ENCODE data around the gene SERTM2. TPM values are rescaled to one million over a fixed set of nuclear protein-coding genes. Genes with fewer than 3 reads are reported as not detected.

Gene SERTM2
- total and polyA plus RNA-seq, 2 of the 8 experiments (the other 6 are each of a cell fraction or from before 2014, with no cell fraction given) = 0.45 to 0.58 TPM

DNA sequence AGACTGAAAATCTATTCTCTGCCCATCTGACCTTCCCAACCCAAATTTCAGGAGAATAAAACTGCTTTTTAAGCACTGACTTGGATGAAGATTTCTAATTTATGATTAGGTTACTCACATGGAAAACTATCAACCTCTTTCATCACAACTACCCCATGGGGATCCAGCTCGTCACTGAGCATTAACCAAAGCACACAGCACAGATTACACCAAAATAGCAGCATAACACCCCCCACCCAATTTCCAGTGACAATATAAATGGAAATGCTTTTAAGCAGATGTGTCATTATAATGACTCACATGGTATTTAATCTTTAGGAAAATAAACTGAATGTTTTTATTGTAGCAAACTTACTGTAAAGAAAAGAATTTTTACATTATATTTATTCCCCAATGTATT lies 9.7 kb downstream of the SERTM2 start:
- no peak overlapping the region for H3K23ac ChIP-seq (ENCODE audit: insufficient read length)
- DNase-seq (ENCODE audit: low read depth in 1 of 2, low spot score in 2 of 2) = no peak
- no peak overlapping the region for H3K9ac ChIP-seq (replicated peaks in 1 of 4; ENCODE audit: extremely low read depth in 1 of 4, low read depth in 3 of 4, low read length in 3 of 4)
- H3K79me1 ChIP-seq (ENCODE audit: low read depth, low read length) = no peaks in the 10 kb centered on the region
- H4K20me1 ChIP-seq (replicated peaks in 1 of 2; ENCODE audit: control insufficient read depth in 1 of 2, insufficient read depth in 2 of 2, low read length in 2 of 2) = no peaks in the 10 kb centered on the region
- no peak overlapping the region for H3K4me2 ChIP-seq (ENCODE audit: insufficient read depth in 1 of 2, low read depth in 2 of 2, low read length in 2 of 2)
- H3K79me2 ChIP-seq (ENCODE audit: control insufficient read depth in 1 of 2, insufficient read depth in 2 of 2, low read length in 2 of 2) = no peaks in the 10 kb centered on the region
- H2AFZ ChIP-seq (ENCODE audit: low read length) = no peak overlapping the region
- no peak overlapping the region for H2AK5ac ChIP-seq (ENCODE audit: low read depth, low read length)
- no peak for FAIRE-seq
- H3K27ac ChIP-seq (ENCODE audit: low read depth, low read length) = no peak overlapping the region
- no peaks in the 10 kb centered on the region for H3K23me2 ChIP-seq (ENCODE audit: low read depth, low read length)
- no peak overlapping the region for H3K4me3 ChIP-seq (ENCODE audit: extremely low read depth in 1 of 4, insufficient read depth in 2 of 4, low read depth in 3 of 4, low read length in 4 of 4)
- no peak overlapping the region for H4K8ac ChIP-seq (ENCODE audit: extremely low read depth, insufficient read depth, low read length)
- H4K5ac ChIP-seq (ENCODE audit: insufficient read length, low read depth, low read length) = no peak overlapping the region
- H2BK12ac ChIP-seq (ENCODE audit: low read depth, low read length) = no peak overlapping the region
- ChIA-PET POLR2A (ENCODE audit: partially characterized antibody) (no interaction called here), CTCF (ENCODE audit: partially characterized antibody) (no interaction called here)
- H3K56ac ChIP-seq (replicated peaks; ENCODE audit: insufficient read length, low read depth, low read length) = no peak overlapping the region
- no peak overlapping the region for H3K4ac ChIP-seq (replicated peaks; ENCODE audit: insufficient read length, low read depth, low read length)
- H3K4me1 ChIP-seq (replicated peaks in 1 of 4; ENCODE audit: control insufficient read depth in 3 of 4, insufficient read depth in 4 of 4, low read length in 3 of 4) = peaks cover 0 to 3% (median 0%) of the 10 kb centered on the region in 4 experiments; a peak in 2 of 7 replicates
- no peaks in the 10 kb centered on the region for H3K36me3 ChIP-seq (ENCODE audit: control insufficient read depth in 2 of 4, insufficient read depth in 4 of 4, low read length in 3 of 4)
- no peak overlapping the region for H2BK120ac ChIP-seq (replicated peaks; ENCODE audit: low read depth, low read length)
- no peak overlapping the region for H2BK5ac ChIP-seq (ENCODE audit: low read depth, low read length)
- H4K91ac ChIP-seq (replicated peaks; ENCODE audit: insufficient read length, low read length) = no peak overlapping the region
- H2BK20ac ChIP-seq (ENCODE audit: low read length) = no peak overlapping the region
- H3K9me3 ChIP-seq (ENCODE audit: insufficient read depth in 2 of 2, low read depth in 1 of 2, low read length in 1 of 2) = no peaks in the 10 kb centered on the region
- H2BK15ac ChIP-seq (ENCODE audit: low read length) = no peak overlapping the region
- no peak overlapping the region for H3K18ac ChIP-seq (ENCODE audit: extremely low read depth, low read length)
- no peak overlapping the region for H3K14ac ChIP-seq (ENCODE audit: insufficient read length)
- WGBS, 2 experiments (ENCODE audit: extremely low coverage in 1 of 2, insufficient coverage in 1 of 2, insufficient read length in 1 of 2, insufficient replicate concordance in 2 of 2, low coverage in 1 of 2, low lambda C conversion rate in 2 of 2, missing lambda C conversion rate in 1 of 2) = 73% methylated on average over 1 of the region's 1 CpG; no CpG with 5 or more reads in 1 of the 2 experiments
- H3K27me3 ChIP-seq (replicated peaks in 1 of 4; ENCODE audit: control insufficient read depth in 3 of 4, extremely low read depth in 1 of 4, insufficient read depth in 3 of 4, low read length in 3 of 4) = no peaks in the 10 kb centered on the region
- TF ChIP-seq JUN (IDR thresholded peaks at IDR 0.05; ENCODE audit: low read depth, low read length) (no peak), BRCA1 (IDR thresholded peaks at IDR 0.05; ENCODE audit: low read depth, low read length) (no peak)
